BJ (cell line): ENCODE data around the gene BLOC1S3. TPM values are rescaled to one million over a fixed set of nuclear protein-coding genes. Genes with fewer than 3 reads are reported as not detected.

Source experiments
- CTCF ChIA-PET: fragments of 350-600 bp; formaldehyde crosslinking; extraction: SDS; loops from one replicate; lab custom pipeline; 2021; ENCODE audit warnings: antibody characterized with exemption, inconsistent platforms; lab: Yijun Ruan, JAX
- POLR2A ChIA-PET: fragments of 300-600 bp; sonication (Branson Sonifier 250); formaldehyde crosslinking; extraction: SDS; loops from one replicate; lab custom pipeline; 2021; ENCODE audit warnings: antibody characterized with exemption; lab: Charles Lee
- DNase-seq: peaks from one replicate; pipeline ENCODE4 v3.0.0-alpha.2; 2011; ENCODE audit warnings: low read depth
- H3K27me3 ChIP-seq: 2 replicates; pipeline ENCODE4 v1.6.0; 2011; ENCODE audit warnings: low read length; ENCODE audit not compliant: control insufficient read depth, insufficient read depth
- H3K36me3 ChIP-seq: 2 replicates; pipeline ENCODE4 v1.5.1; 2011; ENCODE audit warnings: low read length; ENCODE audit not compliant: control insufficient read depth, insufficient read depth
- H3K4me3 ChIP-seq: 2 replicates; pipeline ENCODE4 v1.5.1; 2011; ENCODE audit warnings: low read depth, mild to moderate bottlenecking, control low read depth, low read length
- CTCF ChIP-seq: IDR thresholded peaks from 2 replicates; pipeline ENCODE4 v1.5.1; 2011; ENCODE audit warnings: low read depth, mild to moderate bottlenecking, control low read depth, inconsistent platforms, low read length, moderate library complexity; ENCODE audit not compliant: insufficient read depth
- polyA plus RNA-seq: library from polyadenylated mRNA; depleted of rRNA; stranded (reverse); fragments of >200 nt; gene quantifications from 2 replicates; pipeline ENCODE4 v1.2.3, GENCODE V29; 2011

The BLOC1S3 gene
- polyA plus RNA-seq, 1 experiment, result 8.3 TPM

GRCh38 chr19:45180936-45181335, 2.4 kb downstream of the BLOC1S3 start:
- no peaks in the 10 kb centered on the region for H3K27me3 ChIP-seq
- no peak for TF ChIP-seq CTCF
- ChIA-PET POLR2A (no interaction called here), CTCF (no interaction called here)
- no peak overlapping the region for H3K4me3 ChIP-seq
- no peak for DNase-seq
- peaks cover 3% of the 10 kb centered on the region; the same call in 1 of the 2 replicates for H3K36me3 ChIP-seq

GRCh38 chr19:45182758-45183157, 4.2 kb downstream of the BLOC1S3 start:
- no peak overlapping the region for H3K4me3 ChIP-seq
- ChIA-PET POLR2A (no interaction called here), CTCF (interaction anchor here (0.8 kb wide), 2 partner anchors 14 to 65 kb away, joined by 3 read pairs; no protein-coding TSS in a partner anchor)
- no peak for DNase-seq
- TF ChIP-seq CTCF, result no peak
- H3K27me3 ChIP-seq, result no peaks in the 10 kb centered on the region
- peaks cover 3% of the 10 kb centered on the region; the same call in 1 of the 2 replicates for H3K36me3 ChIP-seq

GRCh38 chr19:45184115-45184514, 5.5 kb downstream of the BLOC1S3 start:
- TF ChIP-seq CTCF, result no peak
- H3K36me3 ChIP-seq, result peaks cover 3% of the 10 kb centered on the region; the same call in 1 of the 2 replicates
- H3K27me3 ChIP-seq, result no peaks in the 10 kb centered on the region
- no peak overlapping the region for H3K4me3 ChIP-seq
- ChIA-PET CTCF (no interaction called here), POLR2A (no interaction called here)
- no peak for DNase-seq

- POLR2A ChIA-PET, result no interaction called here
- Histone ChIP-seq H3K36me3 (no peaks in the 10 kb centered on the region), H3K4me3 (no peak overlapping the region), H3K27me3 (no peaks in the 10 kb centered on the region)
- CTCF ChIA-PET, result interaction anchor here (0.7 to 1.4 kb wide), 6 partner anchors 8 to 59 kb away, joined by 3 to 5 read pairs (median 4); partner anchors contain the start of gene BLOC1S3
- no peak for TF ChIP-seq CTCF
- no peak for DNase-seq
Measured at GRCh38 chr19:45186509-45187334, 8.1 kb downstream of the BLOC1S3 start.

GRCh38 chr19:45187421-45188100, 9.0 kb downstream of the BLOC1S3 start:
- TF ChIP-seq CTCF, result peak; percentile 50
- POLR2A ChIA-PET, result no interaction called here
- Histone ChIP-seq H3K27me3 (no peaks in the 10 kb centered on the region), H3K4me3 (no peak overlapping the region), H3K36me3 (no peaks in the 10 kb centered on the region)
- no peak for DNase-seq
- CTCF ChIA-PET, result interaction anchor here (0.5 to 1.4 kb wide), 4 partner anchors 8 to 140 kb away, joined by 3 to 5 read pairs (median 3); partner anchors contain the start of gene BLOC1S3
